Esophagus squamous epithelium (tissue), 4 donors: ENCODE results near the gene ABCF3.

ENCODE experiments used
- POLR2A ChIP-seq, 4 donors: fragments of 450-650 bp; IDR thresholded peaks; one replicate each; pipeline ENCODE4 v1.6.1; 2017; ENCODE audit warnings: antibody characterized with exemption in 4 of 4, mild to moderate bottlenecking in 4 of 4, moderate library complexity in 3 of 4
- TF ChIP-seq, protein P1 (sequence below), 6 experiments: fragments of 450-650 bp in 4 of 6; fragments of 200-600 bp in 2 of 6; sonication (generic) in 2 of 6; IDR thresholded peaks; one replicate each; pipeline ENCODE4 v1.5.1; 2016 to 2019; ENCODE audit warnings: antibody characterized with exemption in 6 of 6, mild to moderate bottlenecking in 4 of 6, moderate library complexity in 4 of 6

DNA sequence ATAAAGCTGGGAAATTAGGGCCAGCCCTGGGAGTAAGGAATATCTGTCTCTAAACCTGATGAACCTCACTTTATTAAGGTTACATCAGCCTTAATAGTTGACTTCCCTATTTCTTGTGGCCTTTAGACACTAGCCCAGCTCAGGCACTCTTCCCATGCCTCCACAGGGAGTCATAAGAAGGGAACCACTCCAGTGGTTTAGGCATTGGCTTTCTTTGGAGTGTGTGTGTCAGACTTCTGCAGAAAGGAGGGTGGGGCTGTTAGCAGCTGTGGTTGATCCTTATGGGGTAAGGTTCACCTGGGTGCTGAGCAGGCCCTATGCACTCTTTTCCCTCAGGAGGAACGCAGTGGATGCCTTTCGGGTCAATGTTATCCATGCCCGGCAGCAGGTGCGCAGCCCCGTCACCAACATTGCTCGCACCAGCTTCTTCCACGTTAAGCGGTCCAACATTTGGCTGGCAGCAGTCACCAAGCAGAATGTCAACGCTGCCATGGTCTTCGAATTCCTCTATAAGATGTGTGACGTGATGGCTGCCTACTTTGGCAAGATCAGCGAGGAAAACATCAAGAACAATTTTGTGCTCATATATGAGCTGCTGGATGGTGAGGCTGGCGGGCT is 7.4 kb upstream of the ABCF3 start:
- TF ChIP-seq, protein P1, sequence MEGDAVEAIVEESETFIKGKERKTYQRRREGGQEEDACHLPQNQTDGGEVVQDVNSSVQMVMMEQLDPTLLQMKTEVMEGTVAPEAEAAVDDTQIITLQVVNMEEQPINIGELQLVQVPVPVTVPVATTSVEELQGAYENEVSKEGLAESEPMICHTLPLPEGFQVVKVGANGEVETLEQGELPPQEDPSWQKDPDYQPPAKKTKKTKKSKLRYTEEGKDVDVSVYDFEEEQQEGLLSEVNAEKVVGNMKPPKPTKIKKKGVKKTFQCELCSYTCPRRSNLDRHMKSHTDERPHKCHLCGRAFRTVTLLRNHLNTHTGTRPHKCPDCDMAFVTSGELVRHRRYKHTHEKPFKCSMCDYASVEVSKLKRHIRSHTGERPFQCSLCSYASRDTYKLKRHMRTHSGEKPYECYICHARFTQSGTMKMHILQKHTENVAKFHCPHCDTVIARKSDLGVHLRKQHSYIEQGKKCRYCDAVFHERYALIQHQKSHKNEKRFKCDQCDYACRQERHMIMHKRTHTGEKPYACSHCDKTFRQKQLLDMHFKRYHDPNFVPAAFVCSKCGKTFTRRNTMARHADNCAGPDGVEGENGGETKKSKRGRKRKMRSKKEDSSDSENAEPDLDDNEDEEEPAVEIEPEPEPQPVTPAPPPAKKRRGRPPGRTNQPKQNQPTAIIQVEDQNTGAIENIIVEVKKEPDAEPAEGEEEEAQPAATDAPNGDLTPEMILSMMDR (IDR thresholded peaks at IDR 0.05), result no peak
- no peak for TF ChIP-seq POLR2A (IDR thresholded peaks at IDR 0.05)
